NCI-H2081 (cell line): Measurements from ENCODE around the gene C1QTNF9B.

Experiments used
- DNase-seq, 2 experiments: peaks; one replicate each; lab custom pipeline; 2025; lab: John Stamatoyannopoulos, UW

Gene C1QTNF9B

GRCh38 chr13:23856008-23856750, 41.1 kb downstream of the C1QTNF9B start:
- DNase-seq: no peak

- DNase-seq: no peak
Measured at GRCh38 chr13:23855360-23855759, 41.9 kb downstream of the C1QTNF9B start.

DNA sequence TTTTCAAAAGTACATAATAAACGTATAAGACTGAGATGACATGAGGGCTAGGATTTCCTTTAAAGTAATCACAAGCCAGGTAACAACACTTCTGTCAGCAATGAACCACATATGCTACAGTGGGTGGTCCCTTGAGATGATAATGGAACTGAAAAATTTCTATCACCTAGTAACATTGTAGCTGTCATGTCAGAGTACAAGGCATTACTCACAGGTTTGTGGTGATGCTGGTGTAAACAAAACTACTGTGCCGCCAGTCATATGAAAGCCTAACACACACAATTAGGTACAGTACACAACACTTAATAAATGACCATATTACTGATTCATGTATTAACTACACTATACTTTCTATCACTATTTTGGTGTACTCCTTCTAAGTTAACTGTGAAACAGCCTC, 45.0 kb downstream of the C1QTNF9B start:
- no peak for DNase-seq

- no peak for DNase-seq
Measured at GRCh38 chr13:23851106-23851505, 46.2 kb downstream of the C1QTNF9B start.

DNA sequence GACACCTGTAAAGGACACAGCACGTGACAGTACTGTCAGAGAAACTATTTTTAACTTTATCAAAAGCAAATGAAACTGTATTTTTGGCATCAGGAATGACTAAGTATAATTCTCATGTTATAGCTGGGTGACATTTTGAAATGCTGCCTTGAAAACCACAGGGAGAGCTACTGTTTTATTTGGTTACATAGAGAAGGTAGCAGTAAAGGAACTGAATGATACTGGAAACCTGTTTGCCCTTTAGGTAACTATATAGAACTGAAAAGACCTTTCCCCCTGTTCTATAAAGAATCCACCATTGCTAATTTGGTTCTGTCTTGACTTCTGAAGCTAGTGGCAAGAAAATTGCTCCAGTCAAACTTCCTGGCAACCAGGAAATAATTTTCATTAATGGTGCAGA, 47.2 kb downstream of the C1QTNF9B start:
- no peak for DNase-seq

- DNase-seq: no peak
Measured at GRCh38 chr13:23849670-23850069, 47.6 kb downstream of the C1QTNF9B start.

DNA sequence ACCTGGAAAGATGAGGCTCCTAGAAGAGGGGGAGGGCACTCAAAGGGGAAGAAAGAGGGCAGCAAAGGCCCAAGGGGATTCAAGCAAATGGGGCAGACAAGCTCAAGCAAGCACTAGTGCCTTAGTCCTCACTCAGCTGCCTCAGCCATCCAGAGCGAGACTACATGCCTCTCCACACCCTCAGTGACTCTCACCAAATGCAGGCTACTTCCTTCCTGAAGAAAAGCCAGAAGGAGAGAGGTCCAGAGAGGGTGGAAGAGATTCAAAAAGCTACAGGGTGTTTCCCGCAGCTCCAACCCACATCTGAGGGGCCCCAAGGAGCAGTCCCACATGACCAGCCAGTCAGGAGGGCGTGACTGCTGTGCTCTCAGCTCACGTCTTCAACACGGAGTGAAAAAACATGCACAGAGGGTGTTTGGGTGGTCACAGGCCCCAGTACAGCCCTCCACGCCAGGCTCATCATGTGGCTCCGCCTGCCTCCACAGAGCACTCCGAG, 48.6 kb downstream of the C1QTNF9B start:
- DNase-seq: no peak

DNA sequence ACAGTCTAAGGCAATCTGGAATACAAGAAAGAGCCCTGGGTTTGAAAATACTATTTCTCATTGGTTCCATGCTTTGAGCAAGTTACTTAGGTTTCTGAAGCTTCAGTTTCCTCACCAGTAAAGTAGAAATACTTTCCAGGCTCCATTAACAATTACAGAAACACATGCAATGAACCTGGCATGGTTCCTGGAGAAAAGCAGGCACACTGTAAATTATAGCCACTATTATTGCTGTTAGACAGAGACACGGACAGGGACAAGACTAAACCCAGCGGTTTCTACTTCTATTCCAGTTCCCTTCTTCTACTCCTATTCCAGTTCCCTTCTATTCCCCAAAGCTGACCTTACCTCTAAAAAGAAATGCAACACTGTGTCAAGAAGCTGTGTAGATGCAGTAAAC, 49.3 kb downstream of the C1QTNF9B start:
- DNase-seq: no peak

GRCh38 chr13:23847497-23847896, 49.8 kb downstream of the C1QTNF9B start:
- no peak for DNase-seq

DNA sequence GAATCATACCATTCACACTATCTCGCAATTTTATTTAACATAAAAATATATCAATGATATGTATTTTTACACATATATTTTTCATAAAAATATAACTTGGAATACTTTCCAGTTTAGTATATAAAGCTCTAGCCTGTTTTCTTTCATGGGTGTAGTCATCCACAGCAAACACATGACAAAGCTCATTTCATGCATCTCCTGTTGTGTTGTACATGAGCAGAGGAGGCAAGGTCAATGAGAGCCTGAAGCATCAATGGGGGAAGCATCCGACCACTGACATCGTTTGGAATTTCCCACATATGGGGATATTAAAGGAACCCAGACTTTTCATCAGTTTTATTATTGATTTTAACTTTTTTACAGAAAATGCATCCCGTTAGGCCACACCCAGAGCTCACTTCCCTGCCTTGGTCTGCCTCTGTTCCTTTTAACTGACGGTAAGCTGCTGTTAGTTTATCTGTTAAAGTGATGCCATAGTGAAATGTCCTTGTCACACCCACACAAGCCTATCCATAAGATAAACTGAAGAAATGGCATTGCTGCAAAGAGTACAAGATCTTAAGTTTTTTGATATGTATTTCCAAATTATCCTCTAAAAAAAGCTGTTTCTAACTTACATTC, 52.1 kb downstream of the C1QTNF9B start:
- DNase-seq: no peak

- no peak for DNase-seq
Measured at GRCh38 chr13:23844132-23844531, 53.2 kb downstream of the C1QTNF9B start.

DNA sequence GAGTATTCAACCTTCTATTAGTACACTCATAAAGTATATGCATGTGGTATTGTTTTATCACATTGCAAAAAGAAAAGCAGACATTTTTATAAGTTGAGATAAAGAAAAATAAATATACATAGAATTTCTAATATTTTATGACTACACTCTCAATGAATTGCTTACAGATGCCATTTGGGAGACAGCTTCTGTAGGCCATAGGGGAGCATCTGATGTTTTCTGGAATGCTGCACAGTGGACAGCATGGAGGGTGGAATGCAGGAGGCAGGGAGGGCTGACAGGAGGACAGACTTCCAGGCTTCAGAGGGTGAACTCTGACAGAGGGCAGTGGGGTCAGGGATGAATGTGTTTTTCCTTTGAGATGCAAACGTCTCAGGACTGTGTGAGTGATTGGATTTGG, 53.9 kb downstream of the C1QTNF9B start:
- no peak for DNase-seq

- no peak for DNase-seq
Measured at GRCh38 chr13:23842406-23842805, 54.9 kb downstream of the C1QTNF9B start.
